Erythroblast (primary cell): ENCODE data around the gene APBB2.

ENCODE experiments used
- GATA1 ChIP-seq: IDR thresholded peaks from 2 replicates; pipeline ENCODE4 v1.6.1; 2011; ENCODE audit warnings: low read depth, mild to moderate bottlenecking, control low read depth, low read length, moderate library complexity
- POLR2A ChIP-seq: IDR thresholded peaks from 2 replicates; pipeline ENCODE4 v1.6.1; 2011; ENCODE audit warnings: mild to moderate bottlenecking, low read length

GRCh38 chr4:40909363-40909876 lies 304.9 kb downstream of the APBB2 start:
- TF ChIP-seq POLR2A (no peak), GATA1 (no peak)
